Measurements from ENCODE around the gene CHRM4.

DNA sequence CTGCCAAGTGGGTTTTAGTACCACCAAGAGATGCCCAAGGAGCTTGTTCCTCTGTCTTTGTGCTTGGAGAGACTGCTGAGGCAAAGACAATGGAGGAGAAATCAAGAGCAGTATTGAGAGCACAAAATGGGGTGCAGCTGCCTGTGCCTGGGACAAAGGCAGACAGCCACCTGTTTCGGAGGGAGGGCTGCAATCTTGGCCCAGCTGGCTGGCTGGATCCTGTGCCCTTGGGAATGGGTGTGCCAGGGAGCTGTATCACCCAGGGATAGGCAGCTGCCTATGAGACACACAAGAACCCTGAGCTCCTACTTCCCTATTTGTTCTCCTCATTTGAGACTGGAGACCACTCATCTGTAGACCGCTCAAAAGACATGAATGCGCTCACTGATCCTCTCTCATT, 23.3 kb upstream of the CHRM4 start:
- no peak for TF ChIP-seq SUZ12 (IDR thresholded peaks at IDR 0.05; ENCODE audit: extremely low read depth, insufficient read depth, insufficient read length)
- no peak for TF ChIP-seq YY1 (IDR thresholded peaks at IDR 0.05; ENCODE audit: insufficient read depth, insufficient read length)
- no peak for TF ChIP-seq ZNF274 (IDR thresholded peaks at IDR 0.05; ENCODE audit: low read depth, low read length)

Measured in NT2/D1 (cell line).